Measurements from ENCODE around the gene GRIA3.

DNA sequence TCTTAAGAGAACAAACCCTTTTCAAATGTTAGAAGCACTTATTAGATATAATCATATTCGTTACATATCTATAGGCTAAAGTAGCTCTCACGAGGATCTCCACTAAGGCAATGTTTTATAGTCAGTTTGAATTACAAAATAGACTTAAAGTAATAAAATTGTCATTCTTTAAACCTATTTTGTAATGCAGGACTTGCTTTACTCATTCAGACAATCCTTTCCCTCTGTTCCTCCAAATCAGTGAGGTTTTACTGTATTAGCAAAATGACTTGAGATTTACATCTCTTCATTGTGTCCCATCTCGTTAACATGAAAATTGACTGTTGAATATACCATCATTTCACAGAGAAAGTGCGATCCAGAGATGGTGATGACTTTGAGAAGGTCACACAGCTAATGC, 284.4 kb downstream of the GRIA3 start:
- no peak for TF ChIP-seq EZH2 (IDR thresholded peaks at IDR 0.05; ENCODE audit: insufficient read depth, low read length)
- TF ChIP-seq, protein P1, sequence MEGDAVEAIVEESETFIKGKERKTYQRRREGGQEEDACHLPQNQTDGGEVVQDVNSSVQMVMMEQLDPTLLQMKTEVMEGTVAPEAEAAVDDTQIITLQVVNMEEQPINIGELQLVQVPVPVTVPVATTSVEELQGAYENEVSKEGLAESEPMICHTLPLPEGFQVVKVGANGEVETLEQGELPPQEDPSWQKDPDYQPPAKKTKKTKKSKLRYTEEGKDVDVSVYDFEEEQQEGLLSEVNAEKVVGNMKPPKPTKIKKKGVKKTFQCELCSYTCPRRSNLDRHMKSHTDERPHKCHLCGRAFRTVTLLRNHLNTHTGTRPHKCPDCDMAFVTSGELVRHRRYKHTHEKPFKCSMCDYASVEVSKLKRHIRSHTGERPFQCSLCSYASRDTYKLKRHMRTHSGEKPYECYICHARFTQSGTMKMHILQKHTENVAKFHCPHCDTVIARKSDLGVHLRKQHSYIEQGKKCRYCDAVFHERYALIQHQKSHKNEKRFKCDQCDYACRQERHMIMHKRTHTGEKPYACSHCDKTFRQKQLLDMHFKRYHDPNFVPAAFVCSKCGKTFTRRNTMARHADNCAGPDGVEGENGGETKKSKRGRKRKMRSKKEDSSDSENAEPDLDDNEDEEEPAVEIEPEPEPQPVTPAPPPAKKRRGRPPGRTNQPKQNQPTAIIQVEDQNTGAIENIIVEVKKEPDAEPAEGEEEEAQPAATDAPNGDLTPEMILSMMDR (IDR thresholded peaks at IDR 0.05; ENCODE audit: insufficient read depth, low read depth, low read length): no peak
